Neural progenitor cell (in vitro differentiated cells): ENCODE results near the gene BLOC1S1.

ENCODE experiments used
- CTCF ChIP-seq: fragments of 200-600 bp; sonication (generic); IDR thresholded peaks from 2 replicates; pipeline ENCODE4 v1.5.1; 2017; ENCODE audit warnings: antibody characterized with exemption, mild to moderate bottlenecking
- EZH2 ChIP-seq: fragments of 200-600 bp; sonication (generic); IDR thresholded peaks from 2 replicates; pipeline ENCODE4 v1.6.1; 2017; ENCODE audit warnings: antibody characterized with exemption, mild to moderate bottlenecking, moderate library complexity
- EZH2phosphoT487 ChIP-seq: fragments of 200-600 bp; sonication (generic); IDR thresholded peaks from 2 replicates; pipeline ENCODE4 v1.6.1; 2017; ENCODE audit warnings: antibody characterized with exemption

DNA sequence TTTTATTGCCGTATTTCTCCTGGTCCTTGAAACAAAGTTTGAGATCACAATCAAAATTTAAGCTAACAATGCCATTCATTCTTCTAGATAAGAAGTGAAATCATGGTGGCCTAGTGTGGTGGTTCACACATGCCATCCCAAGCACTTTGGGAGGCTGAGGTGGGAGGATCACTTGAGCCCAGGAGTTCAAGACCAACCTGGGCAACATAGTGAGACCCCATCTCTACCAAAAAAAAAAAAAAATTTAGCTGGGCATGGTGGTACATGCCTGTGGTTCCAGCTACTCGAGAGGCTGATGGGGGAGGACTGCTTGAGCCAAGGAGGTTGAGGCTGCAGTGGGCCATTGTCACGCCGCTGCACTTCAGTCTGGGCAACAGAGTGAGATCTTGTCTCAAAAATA lies 51.3 kb downstream of the BLOC1S1 start:
- TF ChIP-seq CTCF, result no peak
- no peak for TF ChIP-seq EZH2phosphoT487
- TF ChIP-seq EZH2, result no peak
